Measurements from ENCODE around the gene PCDHA4.
"Not testable (repeated sequence)": the region's sequence is repeated elsewhere in the genome, so short reads cannot be mapped to it uniquely, and the experiment has no call there.

Gene PCDHA4

GRCh38 chr5:140791089-140791488, 15.8 kb upstream of the PCDHA4 start:
- H3K9ac ChIP-seq (ENCODE audit: low read depth, low read length, poor library complexity, severe bottlenecking): no peak overlapping the region
- no peaks in the 10 kb centered on the region for H3K27me3 ChIP-seq (ENCODE audit: insufficient read depth, low read length, poor library complexity, severe bottlenecking)
- TF ChIP-seq CTCF (conservative IDR thresholded peaks at IDR 0.05; ENCODE audit: low read length) (no peak), EZH2phosphoT487 (IDR thresholded peaks at IDR 0.05; ENCODE audit: borderline replicate concordance) (no peak)
- H3K79me2 ChIP-seq (ENCODE audit: insufficient read depth, low read length): no peaks in the 10 kb centered on the region
- H2AFZ ChIP-seq (ENCODE audit: low read length): no peak overlapping the region
- H3K36me3 ChIP-seq (ENCODE audit: insufficient read depth, low read length): no peaks in the 10 kb centered on the region
- H3K4me2 ChIP-seq (ENCODE audit: low read depth, low read length, poor library complexity, severe bottlenecking): no peak overlapping the region
- no peaks in the 10 kb centered on the region for H4K20me1 ChIP-seq (ENCODE audit: insufficient read depth, low read length, poor library complexity, severe bottlenecking)
- no peaks in the 10 kb centered on the region for H3F3A ChIP-seq (ENCODE audit: low read depth)
- H3K9me3 ChIP-seq (ENCODE audit: insufficient read depth, low read depth, low read length): no peaks in the 10 kb centered on the region
- H3K9me2 ChIP-seq (replicated peaks; ENCODE audit: low read depth, low read length): no peaks in the 10 kb centered on the region
- no peaks in the 10 kb centered on the region for H3K4me1 ChIP-seq (ENCODE audit: insufficient read depth, low read length, poor library complexity, severe bottlenecking)
- H3K4me3 ChIP-seq (ENCODE audit: low read length, poor library complexity, severe bottlenecking): no peak overlapping the region

- no peaks in the 10 kb centered on the region for H3K9me3 ChIP-seq (ENCODE audit: insufficient read depth, low read depth, low read length)
- no peaks in the 10 kb centered on the region for H3K36me3 ChIP-seq (ENCODE audit: insufficient read depth, low read length)
- no peak within 1 kb of the TSS for H2AFZ ChIP-seq (ENCODE audit: low read length)
- no peak for TF ChIP-seq EZH2phosphoT487 (IDR thresholded peaks at IDR 0.05; ENCODE audit: borderline replicate concordance)
- peak; percentile 37; the same call in 1 of the 2 replicates for TF ChIP-seq CTCF (conservative IDR thresholded peaks at IDR 0.05; ENCODE audit: low read length)
- no peak within 1 kb of the TSS for H3K4me3 ChIP-seq (ENCODE audit: low read length, poor library complexity, severe bottlenecking)
- H3F3A ChIP-seq (ENCODE audit: low read depth): no peaks in the 10 kb centered on the region
- H3K9me2 ChIP-seq (replicated peaks; ENCODE audit: low read depth, low read length): no peaks in the 10 kb centered on the region
- no peak within 1 kb of the TSS for H3K9ac ChIP-seq (ENCODE audit: low read depth, low read length, poor library complexity, severe bottlenecking)
- H3K79me2 ChIP-seq (ENCODE audit: insufficient read depth, low read length): no peaks in the 10 kb centered on the region
- no peaks in the 10 kb centered on the region for H4K20me1 ChIP-seq (ENCODE audit: insufficient read depth, low read length, poor library complexity, severe bottlenecking)
- no peaks in the 10 kb centered on the region for H3K4me1 ChIP-seq (ENCODE audit: insufficient read depth, low read length, poor library complexity, severe bottlenecking)
- H3K4me2 ChIP-seq (ENCODE audit: low read depth, low read length, poor library complexity, severe bottlenecking): no peak within 1 kb of the TSS
- H3K27me3 ChIP-seq (ENCODE audit: insufficient read depth, low read length, poor library complexity, severe bottlenecking): no peaks in the 10 kb centered on the region
Observed at GRCh38 chr5:140794595-140795258, 12.1 kb upstream of the PCDHA4 start, which contains the start of gene PCDHA2. Gene PCDHA2, plus strand, starts transcription at chr5:140794852.

GRCh38 chr5:140795259-140795641, 11.6 kb upstream of the PCDHA4 start:
- no peaks in the 10 kb centered on the region for H3K36me3 ChIP-seq (ENCODE audit: insufficient read depth, low read length)
- H3K4me1 ChIP-seq (ENCODE audit: insufficient read depth, low read length, poor library complexity, severe bottlenecking): no peaks in the 10 kb centered on the region
- no peaks in the 10 kb centered on the region for H3K9me3 ChIP-seq (ENCODE audit: insufficient read depth, low read depth, low read length)
- H3K79me2 ChIP-seq (ENCODE audit: insufficient read depth, low read length): no peaks in the 10 kb centered on the region
- no peak overlapping the region for H2AFZ ChIP-seq (ENCODE audit: low read length)
- no peaks in the 10 kb centered on the region for H3K9me2 ChIP-seq (replicated peaks; ENCODE audit: low read depth, low read length)
- H3K4me2 ChIP-seq (ENCODE audit: low read depth, low read length, poor library complexity, severe bottlenecking): no peak overlapping the region
- no peak overlapping the region for H3K9ac ChIP-seq (ENCODE audit: low read depth, low read length, poor library complexity, severe bottlenecking)
- H3F3A ChIP-seq (ENCODE audit: low read depth): no peaks in the 10 kb centered on the region
- no peaks in the 10 kb centered on the region for H3K27me3 ChIP-seq (ENCODE audit: insufficient read depth, low read length, poor library complexity, severe bottlenecking)
- TF ChIP-seq CTCF (conservative IDR thresholded peaks at IDR 0.05; ENCODE audit: low read length) (0 out of 2 replicates have a peak, but pooled peaks have one; percentile 7), EZH2phosphoT487 (IDR thresholded peaks at IDR 0.05; ENCODE audit: borderline replicate concordance) (no peak)
- H3K4me3 ChIP-seq (ENCODE audit: low read length, poor library complexity, severe bottlenecking): no peak overlapping the region
- H4K20me1 ChIP-seq (ENCODE audit: insufficient read depth, low read length, poor library complexity, severe bottlenecking): no peaks in the 10 kb centered on the region

GRCh38 chr5:140796072-140796717, 10.7 kb upstream of the PCDHA4 start:
- not testable (repeated sequence) for H3K36me3 ChIP-seq (ENCODE audit: insufficient read depth, low read length); H3K4me2 ChIP-seq (ENCODE audit: low read depth, low read length, poor library complexity, severe bottlenecking); H3K79me2 ChIP-seq (ENCODE audit: insufficient read depth, low read length); H3F3A ChIP-seq (ENCODE audit: low read depth); H3K27me3 ChIP-seq (ENCODE audit: insufficient read depth, low read length, poor library complexity, severe bottlenecking); H3K4me3 ChIP-seq (ENCODE audit: low read length, poor library complexity, severe bottlenecking); H2AFZ ChIP-seq (ENCODE audit: low read length); H3K9ac ChIP-seq (ENCODE audit: low read depth, low read length, poor library complexity, severe bottlenecking); H3K9me2 ChIP-seq (replicated peaks; ENCODE audit: low read depth, low read length); H4K20me1 ChIP-seq (ENCODE audit: insufficient read depth, low read length, poor library complexity, severe bottlenecking); H3K9me3 ChIP-seq (ENCODE audit: insufficient read depth, low read depth, low read length); H3K4me1 ChIP-seq (ENCODE audit: insufficient read depth, low read length, poor library complexity, severe bottlenecking)

All from Loucy (cell line).